ENCODE measurements around the gene PAK6. TPM values are rescaled to one million over a fixed set of nuclear protein-coding genes. Genes with fewer than 3 reads are reported as not detected.
A peak's percentile ranks its signal among the peaks of the same experiment; 100 is the strongest.

Gene PAK6
- total RNA-seq, 2 donors from 2014 or later: 4.9 to 10.4 TPM

DNA sequence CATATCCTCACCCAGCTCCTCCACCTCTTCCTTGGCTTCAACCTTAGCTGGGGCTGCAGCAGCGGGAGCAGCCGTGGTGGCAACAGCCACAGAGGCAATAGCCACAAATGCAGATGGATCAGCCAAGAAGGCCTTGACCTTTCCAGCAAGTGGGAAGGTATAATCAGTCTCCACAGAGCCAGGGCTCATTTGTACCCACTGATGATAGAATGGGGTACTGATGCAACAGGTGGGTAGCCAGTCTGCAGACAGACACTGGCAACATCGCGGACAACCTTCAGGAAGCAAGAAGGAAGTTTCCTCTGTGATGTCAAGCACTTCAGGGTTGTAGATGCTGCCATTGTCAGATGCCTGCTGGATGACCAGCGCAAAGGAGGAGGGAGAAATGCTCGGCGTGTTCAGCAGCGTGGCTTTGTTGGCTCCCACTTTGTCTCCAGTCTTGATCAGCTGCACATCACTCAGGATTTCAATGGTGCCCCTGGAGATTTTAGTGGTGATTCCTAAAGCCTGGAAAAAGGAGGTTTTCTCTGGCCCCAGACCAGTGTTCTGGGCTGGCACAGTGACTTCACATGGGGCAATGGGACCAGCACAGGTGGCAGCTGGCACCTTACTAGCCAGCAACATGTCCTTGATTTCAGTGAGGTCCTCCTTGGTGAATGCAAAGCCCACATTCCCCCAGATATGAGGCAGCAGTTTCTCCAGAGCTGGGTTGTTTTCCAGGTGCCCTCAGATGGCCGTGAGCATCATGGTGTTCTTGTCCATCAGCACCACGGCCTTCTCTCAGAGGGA, 73.7 kb downstream of the PAK6 start:
- Histone ChIP-seq H3K27me3 (no peaks in the 10 kb centered on the region), H3K9ac (ENCODE audit: low read depth in 2 of 2, low read length in 2 of 2) (no peak overlapping the region), H3K27ac (no peak overlapping the region), H3K36me3 (no peaks in the 10 kb centered on the region), H3K4me1 (no peaks in the 10 kb centered on the region), H3K4me3 (no peak overlapping the region), H3K9me3 (no peaks in the 10 kb centered on the region)
- TF ChIP-seq CTCF (IDR thresholded peaks at IDR 0.05): no peak
- intact Hi-C loops (cut with DNase I): loop anchor here (5.0 kb wide), 1 partner anchor 35 kb away; no protein-coding TSS in a partner anchor
- no peak for DNase-seq

- no peaks in the 10 kb centered on the region for H3K27me3 ChIP-seq
- TF ChIP-seq CTCF (IDR thresholded peaks at IDR 0.05): no peak
These were observed 74.9 kb downstream of the PAK6 start for GRCh38 chr15:40313531-40314398.

GRCh38 chr15:40314723-40315276, 75.9 kb downstream of the PAK6 start:
- no peaks in the 10 kb centered on the region for H3K4me1 ChIP-seq
- H3K27me3 ChIP-seq: no peaks in the 10 kb centered on the region
- H3K9me3 ChIP-seq: no peaks in the 10 kb centered on the region
- no peak for TF ChIP-seq CTCF (IDR thresholded peaks at IDR 0.05)
- H3K4me3 ChIP-seq: no peak overlapping the region
- H3K27ac ChIP-seq: no peak overlapping the region
- H3K36me3 ChIP-seq: no peaks in the 10 kb centered on the region
- no peak for DNase-seq
- H3K9ac ChIP-seq (ENCODE audit: low read depth in 2 of 2, low read length in 2 of 2): no peak overlapping the region
- intact Hi-C loops (cut with DNase I): loop anchor here (5.0 kb wide), 1 partner anchor 37 kb away; no protein-coding TSS in a partner anchor

More at GRCh38 chr15:40313531-40314398, 74.9 kb downstream of the PAK6 start:
- no peak overlapping the region for H3K4me3 ChIP-seq
- peak; percentile 87 for DNase-seq
- no peak overlapping the region for H3K9ac ChIP-seq (ENCODE audit: low read depth in 2 of 2, low read length in 2 of 2)
- no peak overlapping the region for H3K27ac ChIP-seq
- H3K36me3 ChIP-seq: no peaks in the 10 kb centered on the region
- no peaks in the 10 kb centered on the region for H3K9me3 ChIP-seq
- no peaks in the 10 kb centered on the region for H3K4me1 ChIP-seq
- intact Hi-C loops (cut with DNase I): loop anchor here (5.0 kb wide), 1 partner anchor 36 kb away; no protein-coding TSS in a partner anchor

DNA sequence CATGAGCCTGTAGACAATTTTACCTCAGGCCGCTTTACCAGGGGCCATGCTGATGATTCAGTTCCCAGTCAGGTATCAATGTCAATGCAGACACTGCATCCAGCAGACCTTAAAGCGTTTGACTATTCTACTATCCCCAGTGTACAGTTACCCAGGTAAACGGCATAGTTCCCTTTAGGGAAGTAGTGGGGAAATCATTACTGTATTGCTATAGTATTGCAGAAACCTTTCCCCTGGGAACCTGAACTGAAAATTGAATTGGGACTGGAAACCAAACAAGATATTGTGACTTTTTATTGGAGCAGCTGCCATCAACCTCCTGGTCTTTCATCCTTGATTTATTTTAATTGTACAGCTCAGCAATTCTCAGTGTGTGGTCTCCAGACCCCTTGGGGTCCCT, 78.1 kb downstream of the PAK6 start:
- H3K36me3 ChIP-seq: no peaks in the 10 kb centered on the region
- no peak for DNase-seq
- no peaks in the 10 kb centered on the region for H3K27me3 ChIP-seq
- no peaks in the 10 kb centered on the region for H3K4me1 ChIP-seq
- H3K9ac ChIP-seq (ENCODE audit: low read depth in 2 of 2, low read length in 2 of 2): no peak overlapping the region
- H3K27ac ChIP-seq: no peak overlapping the region
- no peak overlapping the region for H3K4me3 ChIP-seq
- no peak for TF ChIP-seq CTCF (IDR thresholded peaks at IDR 0.05)
- intact Hi-C loops (cut with DNase I): no loop called here
- no peaks in the 10 kb centered on the region for H3K9me3 ChIP-seq

GRCh38 chr15:40317580-40317979, 78.7 kb downstream of the PAK6 start:
- H3K4me3 ChIP-seq: no peak overlapping the region
- no peaks in the 10 kb centered on the region for H3K9me3 ChIP-seq
- no peak for TF ChIP-seq CTCF (IDR thresholded peaks at IDR 0.05)
- H3K36me3 ChIP-seq: no peaks in the 10 kb centered on the region
- intact Hi-C loops (cut with DNase I): no loop called here
- H3K9ac ChIP-seq (ENCODE audit: low read depth in 2 of 2, low read length in 2 of 2): no peak overlapping the region
- no peaks in the 10 kb centered on the region for H3K27me3 ChIP-seq
- DNase-seq: no peak
- peaks cover under 1% of the 10 kb centered on the region for H3K4me1 ChIP-seq
- no peak overlapping the region for H3K27ac ChIP-seq

Measured in colonic mucosa (tissue), 4 donors.